Measurements from ENCODE around the gene ACSL5.

The ACSL5 gene

DNA sequence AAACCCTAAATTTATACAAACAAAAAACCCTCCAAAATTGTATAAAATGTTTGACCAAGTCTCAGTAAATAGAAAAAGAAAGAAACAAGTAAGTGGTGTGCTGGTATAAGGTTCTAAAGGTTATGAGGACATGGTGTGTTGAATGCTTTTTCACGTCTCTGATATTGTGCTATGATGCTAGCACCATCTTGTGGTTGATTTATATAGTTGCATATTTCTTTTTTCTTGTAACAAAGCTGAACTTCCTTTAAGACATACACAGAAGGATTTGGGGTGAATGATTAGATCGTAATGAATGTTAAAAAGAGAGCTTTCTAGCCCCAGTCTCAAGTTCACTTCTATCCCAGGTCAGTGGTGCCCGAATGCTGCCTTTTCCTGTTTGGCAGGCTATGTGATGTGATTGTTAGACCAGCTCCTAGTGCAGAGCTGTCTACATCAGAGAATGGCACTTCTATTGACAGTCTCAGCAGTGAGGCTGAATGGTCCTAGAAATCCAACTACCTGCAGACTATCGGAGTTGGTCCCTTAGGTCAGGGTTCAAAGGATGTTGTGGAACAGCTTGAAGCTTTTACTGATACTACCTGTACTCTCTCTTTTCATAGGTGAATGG is 98.1 kb downstream of the ACSL5 start:
- peak; percentile 11 for DNase-seq

DNA sequence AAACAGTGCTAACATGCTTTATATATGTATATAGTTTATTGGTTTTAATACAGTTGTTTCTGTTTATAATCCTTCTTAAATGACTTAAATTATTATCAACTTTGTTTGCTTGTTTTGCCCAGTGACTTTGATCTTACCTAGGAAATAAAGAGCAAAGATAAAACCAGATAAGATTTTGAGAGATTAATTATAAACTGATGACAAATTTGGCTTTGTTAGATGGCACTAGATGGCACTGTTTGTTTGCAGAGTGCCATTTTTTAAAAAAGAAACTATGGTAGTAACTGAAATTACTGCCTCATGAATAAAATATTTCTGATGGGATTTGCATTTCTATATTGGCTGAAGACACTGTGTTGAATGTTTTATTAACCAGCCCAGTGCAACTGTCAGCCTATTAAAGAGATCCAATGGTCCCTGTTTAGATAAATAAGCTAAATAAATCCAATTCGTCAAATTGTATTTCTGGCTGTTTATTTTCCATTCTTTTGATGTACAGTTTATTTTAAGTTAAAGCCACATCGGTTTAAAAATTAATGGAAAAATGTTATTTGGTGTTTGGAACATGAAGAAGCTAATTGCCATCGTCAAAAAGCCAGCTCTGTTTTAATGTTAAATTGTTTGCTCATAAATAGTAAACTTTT is 101.8 kb downstream of the ACSL5 start:
- DNase-seq: no peak

Data from NCI-H2227 treated with DMSO at 0.1 percent for 48 hours (cell line).